ENCODE data around the gene DPP6.

Gene DPP6

GRCh38 chr7:154252046-154252445 lies 199.8 kb downstream of the DPP6 start:
- no peak for DNase-seq

- DNase-seq, result no peak
These were observed 201.6 kb downstream of the DPP6 start for GRCh38 chr7:154253810-154254209.

GRCh38 chr7:154255324-154255723 lies 203.1 kb downstream of the DPP6 start:
- DNase-seq, result no peak

GRCh38 chr7:154256150-154256549 lies 204.0 kb downstream of the DPP6 start:
- no peak for DNase-seq

GRCh38 chr7:154259396-154259795 lies 207.2 kb downstream of the DPP6 start:
- no peak for DNase-seq

- DNase-seq, result no peak
These were observed 235.2 kb downstream of the DPP6 start for GRCh38 chr7:154287356-154287755.

- no peak for DNase-seq
These were observed 236.9 kb downstream of the DPP6 start for GRCh38 chr7:154289119-154289518.

- DNase-seq, result no peak
These were observed 244.2 kb downstream of the DPP6 start for GRCh38 chr7:154296443-154296842.

GRCh38 chr7:154299736-154300135 lies 247.5 kb downstream of the DPP6 start:
- no peak for DNase-seq

- DNase-seq, result no peak
These were observed 250.2 kb downstream of the DPP6 start for GRCh38 chr7:154302380-154302779.

- no peak for DNase-seq
These were observed 252.0 kb downstream of the DPP6 start for GRCh38 chr7:154304231-154304630.

- DNase-seq, result peak; percentile 30
These were observed 252.8 kb downstream of the DPP6 start for GRCh38 chr7:154304740-154305700.

GRCh38 chr7:154306036-154306435 lies 253.8 kb downstream of the DPP6 start:
- DNase-seq, result no peak

- DNase-seq, result no peak
These were observed 256.7 kb downstream of the DPP6 start for GRCh38 chr7:154308928-154309327.

- no peak for DNase-seq
These were observed 257.9 kb downstream of the DPP6 start for GRCh38 chr7:154310114-154310513.

GRCh38 chr7:154324196-154324595 lies 272.0 kb downstream of the DPP6 start:
- DNase-seq, result no peak

GRCh38 chr7:154326421-154326820 lies 274.2 kb downstream of the DPP6 start:
- DNase-seq, result no peak

- no peak for DNase-seq
These were observed 278.1 kb downstream of the DPP6 start for GRCh38 chr7:154330318-154330717.

- DNase-seq, result no peak
These were observed 280.8 kb downstream of the DPP6 start for GRCh38 chr7:154332811-154333580.

GRCh38 chr7:154336295-154336694 lies 284.1 kb downstream of the DPP6 start:
- no peak for DNase-seq

GRCh38 chr7:154338701-154339506 lies 286.7 kb downstream of the DPP6 start:
- DNase-seq, result no peak

GRCh38 chr7:154342971-154343633 lies 290.9 kb downstream of the DPP6 start:
- no peak for DNase-seq

Measured in NCI-H1436 treated with DMSO at 0.1 percent for 48 hours (cell line).